Left kidney (tissue), 8 donors: ENCODE data around the gene MVB12B. TPM values are rescaled to one million over a fixed set of nuclear protein-coding genes. Genes with fewer than 3 reads are reported as not detected.
"Not testable (repeated sequence)": the region's sequence is repeated elsewhere in the genome, so short reads cannot be mapped to it uniquely, and the experiment has no call there.

Source experiments
- DNase-seq: peaks from one replicate; pipeline ENCODE4 v3.0.0-alpha.2; 2013
- long read RNA-seq, 8 donors: transcript quantifications; one replicate each; lab custom pipeline, GENCODE V29; 2026
- polyA plus RNA-seq: library from polyadenylated mRNA; unstranded; fragments of 120-200 nt; gene quantifications from one replicate; pipeline ENCODE4 v1.2.1, GENCODE V29; 2013; ENCODE audit not compliant: insufficient read length

The MVB12B gene
- 15.0 TPM for polyA plus RNA-seq
- long read RNA-seq, donor 1, full-length matches to known transcripts, result 9 of 9 reads
- long read RNA-seq, donor 1, partial matches to known transcripts, result 0 of 9 reads
- long read RNA-seq, donor 1, other reads (novel, unspliced or antisense), result 0 of 9 reads
- long read RNA-seq, donor 2, full-length matches to known transcripts, result 1 of 1 reads
- long read RNA-seq, donor 2, partial matches to known transcripts, result 0 of 1 reads
- long read RNA-seq, donor 2, other reads (novel, unspliced or antisense), result 0 of 1 reads
- long read RNA-seq, donor 3, full-length matches to known transcripts, result 6 of 6 reads
- long read RNA-seq, donor 3, partial matches to known transcripts, result 0 of 6 reads
- long read RNA-seq, donor 3, other reads (novel, unspliced or antisense), result 0 of 6 reads
- long read RNA-seq, donor 4, result 0 reads
- long read RNA-seq, donor 5, full-length matches to known transcripts, result 3 of 3 reads
- long read RNA-seq, donor 5, partial matches to known transcripts, result 0 of 3 reads
- long read RNA-seq, donor 5, other reads (novel, unspliced or antisense), result 0 of 3 reads
- long read RNA-seq, donor 6, full-length matches to known transcripts, result 3 of 3 reads
- long read RNA-seq, donor 6, partial matches to known transcripts, result 0 of 3 reads
- long read RNA-seq, donor 6, other reads (novel, unspliced or antisense), result 0 of 3 reads
- long read RNA-seq, donor 7, full-length matches to known transcripts, result 8 of 8 reads
- long read RNA-seq, donor 7, partial matches to known transcripts, result 0 of 8 reads
- long read RNA-seq, donor 7, other reads (novel, unspliced or antisense), result 0 of 8 reads
- long read RNA-seq, donor 8, full-length matches to known transcripts, result 2 of 2 reads
- long read RNA-seq, donor 8, partial matches to known transcripts, result 0 of 2 reads
- long read RNA-seq, donor 8, other reads (novel, unspliced or antisense), result 0 of 2 reads

- no peak for DNase-seq
Observed at GRCh38 chr9:126326228-126327005, at the start of gene MVB12B. MVB12B (plus strand) TSS chr9:126326829; CDS start chr9:126326930, 101 bp downstream.

GRCh38 chr9:126283799-126284465 is 42.7 kb upstream of the MVB12B start:
- no peak for DNase-seq

- not testable (repeated sequence) for DNase-seq
Observed at GRCh38 chr9:126285652-126286051, 41.0 kb upstream of the MVB12B start.

GRCh38 chr9:126287166-126287866 is 39.3 kb upstream of the MVB12B start:
- DNase-seq, result no peak

- DNase-seq, result no peak
Observed at GRCh38 chr9:126290871-126291270, 35.8 kb upstream of the MVB12B start.

- DNase-seq, result no peak
Observed at GRCh38 chr9:126291925-126292324, 34.7 kb upstream of the MVB12B start.

- DNase-seq, result no peak
Observed at GRCh38 chr9:126292736-126293521, 33.7 kb upstream of the MVB12B start.

GRCh38 chr9:126293522-126293889 is 33.1 kb upstream of the MVB12B start:
- no peak for DNase-seq

- no peak for DNase-seq
Observed at GRCh38 chr9:126294331-126295081, 32.1 kb upstream of the MVB12B start.

- no peak for DNase-seq
Observed at GRCh38 chr9:126295082-126295477, 31.5 kb upstream of the MVB12B start.

- DNase-seq, result no peak
Observed at GRCh38 chr9:126295516-126295915, 31.1 kb upstream of the MVB12B start.

GRCh38 chr9:126295936-126296600 is 30.6 kb upstream of the MVB12B start:
- no peak for DNase-seq

GRCh38 chr9:126296687-126297086 is 29.9 kb upstream of the MVB12B start:
- no peak for DNase-seq

GRCh38 chr9:126297661-126298060 is 29.0 kb upstream of the MVB12B start:
- DNase-seq, result no peak

GRCh38 chr9:126298063-126298801 is 28.4 kb upstream of the MVB12B start:
- peak; percentile 64 for DNase-seq

- no peak for DNase-seq
Observed at GRCh38 chr9:126299706-126300276, 26.8 kb upstream of the MVB12B start.

- no peak for DNase-seq
Observed at GRCh38 chr9:126301196-126301595, 25.4 kb upstream of the MVB12B start.
